K562 (cell line): ENCODE measurements around the gene PNLIPRP1. TPM values are rescaled to one million over a fixed set of nuclear protein-coding genes. Genes with fewer than 3 reads are reported as not detected.

ENCODE experiments used
- ATAC-seq: fragments of 200-7000 bp; cut with Tn5 transposase; 3 replicates; pipeline ENCODE4 v1.9.1; 2020; ENCODE audit warnings: moderate library complexity
- BruUV-seq: library from RNA; stranded (reverse); fragments of 400-500 nt; replicated peaks from 2 replicates; lab custom pipeline; 2021; lab: Mats Ljungman, UMichigan
- CTCF ChIA-PET: fragments of 300-600 bp; formaldehyde crosslinking; extraction: SDS; loops from one replicate; lab custom pipeline; 2021; ENCODE audit warnings: low intra/inter-chr PET ratio; lab: Yijun Ruan, JAX
- POLR2A ChIA-PET: fragments of 300-600, 350-650 bp; sonication (Branson Sonifier 250); formaldehyde crosslinking; extraction: SDS; loops from one replicate; lab custom pipeline; 2021; ENCODE audit warnings: antibody characterized with exemption, inconsistent platforms; lab: Yijun Ruan, JAX
- DNase-seq, 4 experiments: peaks; one replicate each; pipeline versions ENCODE4 v3.0.0 to v3.0.0-alpha.2; 2011 to 2018; ENCODE audit warnings: low spot score in 3 of 4, mixed read lengths in 3 of 4; ENCODE audit errors: extremely low read depth in 1 of 4
- FAIRE-seq: peaks from 2 replicates; lab custom pipeline; 2011; peaks lifted over from hg19 to GRCh38; lab: Jason Lieb, UNC
- H2AFZ ChIP-seq: 2 replicates; pipeline ENCODE4 v1.6.0; 2011; ENCODE audit warnings: low read depth, low read length, control low read depth, inconsistent platforms
- H3K27ac ChIP-seq: fragments of 200-600 bp; 3 replicates; pipeline ENCODE4 v1.8.0; 2011; ENCODE audit warnings: low read depth, mild to moderate bottlenecking, control low read depth, inconsistent platforms, low read length, moderate library complexity, mixed read lengths; ENCODE audit errors: extremely low read depth
- H3K27me3 ChIP-seq, 2 experiments: fragments of 300-600 bp in 1 of 2; 2 replicates in 1 of 2; 3 replicates in 1 of 2; pipeline versions ENCODE4 v1.6.0 to v1.8.0; 2011; ENCODE audit warnings: inconsistent platforms in 2 of 2, low read length in 2 of 2, mild to moderate bottlenecking in 1 of 2, mixed read lengths in 1 of 2, moderate library complexity in 1 of 2; ENCODE audit not compliant: control insufficient read depth in 2 of 2, insufficient read depth in 2 of 2
- H3K36me3 ChIP-seq: fragments of 300-600 bp; 3 replicates; pipeline ENCODE4 v1.8.0; 2011; ENCODE audit warnings: mild to moderate bottlenecking, low read length, inconsistent platforms; ENCODE audit not compliant: control insufficient read depth, insufficient read depth
- H3K4me1 ChIP-seq, 2 experiments: fragments of 200-600 bp in 1 of 2; replicated peaks in 1 of 2; 2 replicates in 1 of 2; 3 replicates in 1 of 2; pipeline versions ENCODE4 v1.5.1 to v1.8.0; 2011; ENCODE audit warnings: inconsistent platforms in 2 of 2, low read length in 2 of 2, mild to moderate bottlenecking in 1 of 2, mixed read lengths in 1 of 2, moderate library complexity in 1 of 2; ENCODE audit not compliant: control insufficient read depth in 2 of 2, insufficient read depth in 2 of 2
- H3K4me2 ChIP-seq: 2 replicates; pipeline ENCODE4 v1.6.1; 2011; ENCODE audit warnings: low read length, control low read depth, inconsistent platforms, mixed read lengths; ENCODE audit not compliant: insufficient read depth
- H3K4me3 ChIP-seq: fragments of 200-600 bp; sonication (generic), shearing (Covaris generic); 2 replicates; pipeline ENCODE4 v1.5.1; 2016; ENCODE audit warnings: control low read depth, inconsistent platforms
- H3K79me2 ChIP-seq: fragments of 200-600 bp; 3 replicates; pipeline ENCODE4 v1.8.0; 2011; ENCODE audit warnings: low read length, inconsistent platforms; ENCODE audit not compliant: control insufficient read depth, insufficient read depth
- H3K9ac ChIP-seq, 2 experiments: 2 replicates each; pipeline versions ENCODE4 v1.6.0 to v1.6.1; 2011; ENCODE audit warnings: low read depth in 2 of 2, low read length in 2 of 2, control low read depth in 1 of 2, inconsistent platforms in 1 of 2, mild to moderate bottlenecking in 1 of 2, mixed read lengths in 1 of 2; ENCODE audit not compliant: insufficient read depth in 1 of 2
- H3K9me1 ChIP-seq: one replicate; pipeline ENCODE4 v1.6.0; 2011; ENCODE audit warnings: inconsistent platforms, mild to moderate bottlenecking, low read length, moderate library complexity; ENCODE audit not compliant: control insufficient read depth, insufficient read depth
- H3K9me3 ChIP-seq: replicated peaks from 2 replicates; pipeline ENCODE4 v1.5.1; 2011; ENCODE audit warnings: low read depth, low read length, inconsistent platforms; ENCODE audit not compliant: control insufficient read depth, insufficient read depth
- H4K20me1 ChIP-seq: replicated peaks from 2 replicates; pipeline ENCODE4 v1.6.1; 2011; ENCODE audit warnings: low read length, inconsistent platforms, mixed read lengths; ENCODE audit not compliant: control insufficient read depth, insufficient read depth
- CBFA2T2 ChIP-seq: fragments of 450-650 bp; conservative IDR thresholded peaks from 2 replicates; pipeline ENCODE4 v1.6.1; 2017; ENCODE audit warnings: mild to moderate bottlenecking
- CEBPB ChIP-seq: fragments of 450-650 bp; IDR thresholded peaks from 2 replicates; pipeline ENCODE4 v1.6.1; 2016; ENCODE audit warnings: missing genetic modification characterization, missing compliant biosample characterization
- DPF2 ChIP-seq: fragments of 450-650 bp; IDR thresholded peaks from 2 replicates; pipeline ENCODE4 v1.6.1; 2016
- HMG20B ChIP-seq: fragments of 250-450 bp; sonication (Bioruptor Pico); IDR thresholded peaks from 2 replicates; pipeline ENCODE4 v1.5.0; 2021; ENCODE audit warnings: mild to moderate bottlenecking
- HNRNPUL1 ChIP-seq: fragments of 200-400 bp; formaldehyde crosslinking; IDR thresholded peaks from 2 replicates; pipeline ENCODE4 v1.6.1; 2017; ENCODE audit warnings: low read length
- JUND ChIP-seq, 2 experiments: IDR thresholded peaks; 2 replicates in 1 of 2; 3 replicates in 1 of 2; pipeline ENCODE4 v1.6.1; 2011; ENCODE audit warnings: borderline replicate concordance in 2 of 2, low read depth in 2 of 2, low read length in 2 of 2, improper control_type of control experiment in 1 of 2, missing biosample characterization in 1 of 2, missing genetic modification characterization in 1 of 2, missing genetic modification reagents in 1 of 2
- KLF6 ChIP-seq: fragments of 250-450 bp; sonication (Bioruptor Pico); IDR thresholded peaks from 2 replicates; pipeline ENCODE4 v1.4.0; 2020; ENCODE audit warnings: mild to moderate bottlenecking, moderate library complexity, borderline replicate concordance
- LARP7 ChIP-seq: fragments of 450-650 bp; IDR thresholded peaks from 2 replicates; pipeline ENCODE4 v1.6.1; 2016
- PML ChIP-seq: IDR thresholded peaks from 2 replicates; pipeline ENCODE4 v1.6.1; 2012; ENCODE audit warnings: low read length, inconsistent platforms
- TRIM28 ChIP-seq: fragments of 450-650 bp; IDR thresholded peaks from 2 replicates; pipeline ENCODE4 v1.6.1; 2017
- ZNF431 ChIP-seq: sonication (generic); formaldehyde crosslinking; IDR thresholded peaks from 2 replicates; pipeline ENCODE4 v1.8.0; 2022; ENCODE audit warnings: mild to moderate bottlenecking, missing genetic modification reagents
- ZNF589 ChIP-seq: fragments of 200-800 bp; sonication (Bioruptor generic); IDR thresholded peaks from 2 replicates; pipeline ENCODE4 v1.6.1; 2016; ENCODE audit warnings: low read depth, missing genetic modification characterization, missing compliant biosample characterization
- ZNF75A ChIP-seq: fragments of 450-650 bp; formaldehyde crosslinking; IDR thresholded peaks from 2 replicates; pipeline ENCODE4 v1.4.0; 2020; ENCODE audit warnings: mild to moderate bottlenecking
- in situ Hi-C: fragments of 300-500 bp; cut with MboI; formaldehyde crosslinking; loops from 4 replicates; pipeline ENCODE4 v1.15.0; 2018; ENCODE audit warnings: inconsistent platforms, mixed read lengths
- intact Hi-C: fragments of 100-400 bp; cut with micrococcal nuclease; formaldehyde crosslinking; loops from 2 replicates; pipeline ENCODE4 v1.14.2; 2022
- polyA plus RNA-seq, 8 experiments: library from polyadenylated mRNA; depleted of rRNA in 4 of 8; stranded (reverse) in 5 of 8; unstranded in 3 of 8; fragments of >200 nt; fragmentation: Nextera tagmentation in 2 of 8; fragmentation: Illumina TruSeq in 1 of 8; extraction: Ambion mirVana in 2 of 8; extraction: Trizol in 1 of 8; gene quantifications; 2 replicates each; pipeline versions ENCODE4 v1.2.1 to v1.2.3, GENCODE V29; 2011 to 2014; ENCODE audit warnings: inconsistent platforms in 1 of 8, missing spikeins in 1 of 8
- total RNA-seq, 7 experiments: library from RNA; depleted of rRNA in 6 of 7; stranded (reverse); fragments of >200 nt in 6 of 7; fragmentation: Illumina TruSeq in 2 of 7; extraction: Trizol in 2 of 7; gene quantifications; 2 replicates each; pipeline versions ENCODE4 v1.2.1 to v1.2.3, GENCODE V29; 2011 to 2021; ENCODE audit warnings: low replicate concordance in 1 of 7
- TF ChIP-seq, protein P1 (sequence below): sonication (generic); formaldehyde crosslinking; IDR thresholded peaks from 2 replicates; pipeline ENCODE4 v1.8.1; 2022; ENCODE audit warnings: missing genetic modification reagents
- TF ChIP-seq, protein P2 (sequence below): sonication (generic); formaldehyde crosslinking; IDR thresholded peaks from 2 replicates; pipeline ENCODE4 v1.8.0; 2022; ENCODE audit warnings: mild to moderate bottlenecking, missing genetic modification reagents, borderline replicate concordance
- TF ChIP-seq, protein P3 (sequence below): sonication (generic); formaldehyde crosslinking; IDR thresholded peaks from 2 replicates; pipeline ENCODE4 v1.8.1; 2022; ENCODE audit warnings: missing genetic modification reagents
- TF ChIP-seq, protein P4 (sequence below): sonication (generic); formaldehyde crosslinking; IDR thresholded peaks from 2 replicates; pipeline ENCODE4 v1.8.0; 2022; ENCODE audit warnings: mild to moderate bottlenecking, missing genetic modification reagents
- TF ChIP-seq, protein P5 (sequence below): sonication (generic); formaldehyde crosslinking; IDR thresholded peaks from 2 replicates; pipeline ENCODE4 v1.8.1; 2023; ENCODE audit warnings: mild to moderate bottlenecking, missing genetic modification reagents

The PNLIPRP1 gene
- total and polyA plus RNA-seq, 9 of the 15 experiments (the other 6 are each of a cell fraction or from before 2014, with no cell fraction given) = 0.60 TPM; not detected in 8

DNA sequence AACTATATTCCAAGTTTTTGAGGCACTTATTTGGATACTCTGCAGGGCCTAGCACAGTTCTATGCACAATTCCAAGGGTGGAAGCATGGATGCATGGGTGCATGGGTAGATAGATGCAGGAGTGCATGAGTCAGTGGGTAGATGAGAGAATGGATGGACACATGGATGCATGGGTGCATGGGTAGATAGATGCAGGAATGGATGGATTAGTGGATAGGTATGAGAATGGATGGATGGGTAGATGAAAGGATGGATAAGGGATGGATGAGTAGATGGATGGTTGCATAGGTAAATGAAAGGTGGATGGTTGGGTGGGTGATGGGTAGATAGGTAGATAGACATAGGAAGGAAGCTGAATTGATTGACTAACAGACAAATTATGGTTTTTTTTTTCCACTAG lies 45.6 kb downstream of the PNLIPRP1 start:
- no peaks in the 10 kb centered on the region for H3K4me1 ChIP-seq
- no peaks in the 10 kb centered on the region for H3K79me2 ChIP-seq
- no peaks in the 10 kb centered on the region for H3K9me3 ChIP-seq
- H3K9me1 ChIP-seq = no peaks in the 10 kb centered on the region
- intact Hi-C loops = no loop called here
- ATAC-seq = no peak
- no peak overlapping the region for H3K4me3 ChIP-seq
- ChIA-PET CTCF (interaction anchor here (0.5 kb wide), 1 partner anchor 73 kb away, joined by 5 read pairs; no protein-coding TSS in a partner anchor), POLR2A (no interaction called here)
- H3K9ac ChIP-seq = no peak overlapping the region
- FAIRE-seq = no peak
- no peaks in the 10 kb centered on the region for H3K36me3 ChIP-seq
- no peak for DNase-seq
- no peak overlapping the region for H3K27ac ChIP-seq
- no peaks in the 10 kb centered on the region for H4K20me1 ChIP-seq
- H2AFZ ChIP-seq = no peak overlapping the region
- in situ Hi-C loops = no loop called here
- no TSS peak for BruUV-seq
- H3K27me3 ChIP-seq = no peaks in the 10 kb centered on the region; a peak in 1 of 5 replicates
- no peak overlapping the region for H3K4me2 ChIP-seq
- TF ChIP-seq, protein P1, sequence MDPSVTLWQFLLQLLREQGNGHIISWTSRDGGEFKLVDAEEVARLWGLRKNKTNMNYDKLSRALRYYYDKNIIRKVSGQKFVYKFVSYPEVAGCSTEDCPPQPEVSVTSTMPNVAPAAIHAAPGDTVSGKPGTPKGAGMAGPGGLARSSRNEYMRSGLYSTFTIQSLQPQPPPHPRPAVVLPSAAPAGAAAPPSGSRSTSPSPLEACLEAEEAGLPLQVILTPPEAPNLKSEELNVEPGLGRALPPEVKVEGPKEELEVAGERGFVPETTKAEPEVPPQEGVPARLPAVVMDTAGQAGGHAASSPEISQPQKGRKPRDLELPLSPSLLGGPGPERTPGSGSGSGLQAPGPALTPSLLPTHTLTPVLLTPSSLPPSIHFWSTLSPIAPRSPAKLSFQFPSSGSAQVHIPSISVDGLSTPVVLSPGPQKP (CRISPR knock-in tag) = no peak
- TF ChIP-seq, protein P2, sequence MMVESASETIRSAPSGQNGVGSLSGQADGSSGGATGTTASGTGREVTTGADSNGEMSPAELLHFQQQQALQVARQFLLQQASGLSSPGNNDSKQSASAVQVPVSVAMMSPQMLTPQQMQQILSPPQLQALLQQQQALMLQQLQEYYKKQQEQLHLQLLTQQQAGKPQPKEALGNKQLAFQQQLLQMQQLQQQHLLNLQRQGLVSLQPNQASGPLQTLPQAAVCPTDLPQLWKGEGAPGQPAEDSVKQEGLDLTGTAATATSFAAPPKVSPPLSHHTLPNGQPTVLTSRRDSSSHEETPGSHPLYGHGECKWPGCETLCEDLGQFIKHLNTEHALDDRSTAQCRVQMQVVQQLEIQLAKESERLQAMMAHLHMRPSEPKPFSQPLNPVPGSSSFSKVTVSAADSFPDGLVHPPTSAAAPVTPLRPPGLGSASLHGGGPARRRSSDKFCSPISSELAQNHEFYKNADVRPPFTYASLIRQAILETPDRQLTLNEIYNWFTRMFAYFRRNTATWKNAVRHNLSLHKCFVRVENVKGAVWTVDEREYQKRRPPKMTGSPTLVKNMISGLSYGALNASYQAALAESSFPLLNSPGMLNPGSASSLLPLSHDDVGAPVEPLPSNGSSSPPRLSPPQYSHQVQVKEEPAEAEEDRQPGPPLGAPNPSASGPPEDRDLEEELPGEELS (CRISPR knock-in tag) = no peak
- no peak for TF ChIP-seq HMG20B (CRISPR knock-in tag)
- TF ChIP-seq TRIM28 = no peak
- TF ChIP-seq HNRNPUL1 = no peak
- TF ChIP-seq CBFA2T2 = no peak
- TF ChIP-seq, protein P3, sequence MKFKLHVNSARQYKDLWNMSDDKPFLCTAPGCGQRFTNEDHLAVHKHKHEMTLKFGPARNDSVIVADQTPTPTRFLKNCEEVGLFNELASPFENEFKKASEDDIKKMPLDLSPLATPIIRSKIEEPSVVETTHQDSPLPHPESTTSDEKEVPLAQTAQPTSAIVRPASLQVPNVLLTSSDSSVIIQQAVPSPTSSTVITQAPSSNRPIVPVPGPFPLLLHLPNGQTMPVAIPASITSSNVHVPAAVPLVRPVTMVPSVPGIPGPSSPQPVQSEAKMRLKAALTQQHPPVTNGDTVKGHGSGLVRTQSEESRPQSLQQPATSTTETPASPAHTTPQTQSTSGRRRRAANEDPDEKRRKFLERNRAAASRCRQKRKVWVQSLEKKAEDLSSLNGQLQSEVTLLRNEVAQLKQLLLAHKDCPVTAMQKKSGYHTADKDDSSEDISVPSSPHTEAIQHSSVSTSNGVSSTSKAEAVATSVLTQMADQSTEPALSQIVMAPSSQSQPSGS = no peak
- TF ChIP-seq, protein P4, sequence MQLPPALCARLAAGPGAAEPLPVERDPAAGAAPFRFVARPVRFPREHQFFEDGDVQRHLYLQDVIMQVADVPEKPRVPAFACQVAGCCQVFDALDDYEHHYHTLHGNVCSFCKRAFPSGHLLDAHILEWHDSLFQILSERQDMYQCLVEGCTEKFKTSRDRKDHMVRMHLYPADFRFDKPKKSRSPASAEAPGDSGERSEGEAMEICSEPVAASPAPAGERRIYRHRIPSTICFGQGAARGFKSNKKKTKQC = no peak
- no peak for TF ChIP-seq DPF2
- TF ChIP-seq, protein P5, sequence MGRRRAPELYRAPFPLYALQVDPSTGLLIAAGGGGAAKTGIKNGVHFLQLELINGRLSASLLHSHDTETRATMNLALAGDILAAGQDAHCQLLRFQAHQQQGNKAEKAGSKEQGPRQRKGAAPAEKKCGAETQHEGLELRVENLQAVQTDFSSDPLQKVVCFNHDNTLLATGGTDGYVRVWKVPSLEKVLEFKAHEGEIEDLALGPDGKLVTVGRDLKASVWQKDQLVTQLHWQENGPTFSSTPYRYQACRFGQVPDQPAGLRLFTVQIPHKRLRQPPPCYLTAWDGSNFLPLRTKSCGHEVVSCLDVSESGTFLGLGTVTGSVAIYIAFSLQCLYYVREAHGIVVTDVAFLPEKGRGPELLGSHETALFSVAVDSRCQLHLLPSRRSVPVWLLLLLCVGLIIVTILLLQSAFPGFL (CRISPR knock-in tag) = no peak
- TF ChIP-seq ZNF75A (CRISPR knock-in tag) = no peak
- TF ChIP-seq CEBPB (tag) = no peak
- no peak for TF ChIP-seq ZNF589 (CRISPR knock-in tag)
- TF ChIP-seq ZNF431 (CRISPR knock-in tag) = no peak
- no peak for TF ChIP-seq JUND (IDR thresholded peaks at IDR 0.05; ENCODE audit: borderline replicate concordance, low read depth, low read length)
- no peak for TF ChIP-seq JUND (tag; IDR thresholded peaks at IDR 0.05; ENCODE audit: borderline replicate concordance, low read depth, low read length)
- TF ChIP-seq PML = no peak
- TF ChIP-seq LARP7 = no peak
- no peak for TF ChIP-seq KLF6
